Activated CD4-positive, alpha-beta T cell treated with anti-CD3 and anti-CD28 coated beads, Interleukin-2, amount 50 U/mL, for 48 hours (primary cell): ENCODE data around the gene ROBO1.
"Not testable (repeated sequence)": the region's sequence is repeated elsewhere in the genome, so short reads cannot be mapped to it uniquely, and the experiment has no call there.

Experiments
- DNase-seq, 2 experiments: peaks; one replicate each; pipeline ENCODE4 v3.0.0-alpha.2; 2020

Gene ROBO1

DNA sequence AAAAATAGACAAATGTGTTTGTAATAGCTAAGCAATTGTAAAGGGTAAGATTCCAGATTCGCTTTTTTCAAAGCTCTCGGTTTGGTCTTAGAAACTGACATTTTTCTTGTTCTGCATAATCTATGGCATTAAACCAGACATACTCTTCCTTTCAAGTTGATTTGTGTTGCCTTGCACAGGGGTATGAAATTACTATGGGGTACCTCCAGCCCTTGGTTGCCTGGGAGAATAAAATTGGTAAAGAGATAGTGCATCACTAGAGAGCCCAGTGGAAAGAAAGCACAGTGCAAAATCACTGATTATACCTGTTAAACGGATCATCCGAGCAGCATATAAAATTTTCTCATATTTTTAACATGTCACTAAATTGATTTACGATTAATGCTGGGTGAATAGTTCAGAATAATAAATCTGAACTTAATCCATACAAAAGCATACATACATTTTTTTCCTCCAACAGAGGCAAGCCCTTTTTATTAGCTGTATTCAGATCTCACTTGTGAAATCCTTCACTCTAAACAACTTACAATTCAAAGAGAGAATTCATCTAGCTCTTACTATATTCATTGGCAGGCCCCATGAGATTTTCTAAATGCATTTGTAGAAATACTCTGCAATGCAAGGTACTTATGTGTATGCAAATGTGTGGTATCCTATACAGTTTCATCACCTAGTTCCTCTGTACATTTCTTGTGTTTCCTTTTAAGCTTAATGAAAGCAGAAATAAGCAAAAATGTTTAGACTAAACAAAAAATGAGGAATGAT is 224.4 kb downstream of the ROBO1 start:
- DNase-seq = no peak

DNA sequence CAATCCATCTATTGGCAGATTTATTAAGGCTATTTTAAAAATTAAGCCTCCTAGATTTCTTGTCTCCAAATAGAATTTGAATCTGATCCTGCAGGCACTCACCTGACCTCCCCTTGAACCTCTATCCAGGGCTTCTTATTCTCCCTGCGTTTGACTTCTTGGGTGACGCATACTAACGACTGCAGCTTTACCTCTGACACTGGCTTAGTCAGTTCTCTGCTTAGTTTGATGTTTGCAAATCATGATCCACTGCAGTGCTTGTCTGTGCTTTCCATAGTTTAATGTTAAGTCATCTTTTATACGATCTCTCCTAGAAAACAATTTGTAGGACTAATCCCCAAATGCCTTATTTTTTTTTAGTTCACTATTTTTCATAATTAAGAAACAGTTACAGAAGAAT is 233.1 kb downstream of the ROBO1 start:
- no peak for DNase-seq

DNA sequence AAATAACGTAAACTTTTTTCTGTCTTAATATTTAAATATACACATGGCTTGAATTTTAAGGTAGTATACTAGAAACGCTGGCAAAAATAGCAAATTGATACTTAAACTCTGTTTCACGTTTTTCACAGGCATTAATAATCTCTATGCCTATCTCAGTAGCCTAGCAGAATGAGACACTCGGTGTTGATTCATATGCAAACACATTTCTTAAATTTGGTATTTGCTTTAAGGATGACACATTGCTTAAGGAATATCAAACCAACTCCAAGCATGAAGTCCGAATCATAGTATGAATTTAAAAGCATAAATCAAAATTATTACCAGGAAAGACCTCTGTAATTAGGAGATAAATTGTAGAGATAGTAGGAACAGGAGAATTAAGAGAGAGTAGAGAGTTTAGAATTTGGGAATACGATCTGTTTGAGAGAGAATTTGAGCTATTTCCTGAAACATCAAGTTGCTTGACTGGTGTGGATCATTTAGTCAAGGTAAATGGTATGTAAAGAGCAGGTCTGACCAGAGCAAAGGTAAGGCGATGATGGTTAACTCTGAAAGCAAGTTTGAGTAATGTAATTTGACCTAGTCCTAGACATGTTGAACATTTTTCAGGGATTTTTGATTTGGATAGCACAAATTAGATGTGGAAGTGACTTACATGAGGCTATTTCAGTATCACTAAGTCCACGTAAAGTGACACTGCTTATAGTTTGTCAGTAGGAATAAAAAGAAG is 236.1 kb downstream of the ROBO1 start:
- no peak for DNase-seq

GRCh38 chr3:79521221-79521848 is 246.5 kb downstream of the ROBO1 start:
- no peak for DNase-seq

DNA sequence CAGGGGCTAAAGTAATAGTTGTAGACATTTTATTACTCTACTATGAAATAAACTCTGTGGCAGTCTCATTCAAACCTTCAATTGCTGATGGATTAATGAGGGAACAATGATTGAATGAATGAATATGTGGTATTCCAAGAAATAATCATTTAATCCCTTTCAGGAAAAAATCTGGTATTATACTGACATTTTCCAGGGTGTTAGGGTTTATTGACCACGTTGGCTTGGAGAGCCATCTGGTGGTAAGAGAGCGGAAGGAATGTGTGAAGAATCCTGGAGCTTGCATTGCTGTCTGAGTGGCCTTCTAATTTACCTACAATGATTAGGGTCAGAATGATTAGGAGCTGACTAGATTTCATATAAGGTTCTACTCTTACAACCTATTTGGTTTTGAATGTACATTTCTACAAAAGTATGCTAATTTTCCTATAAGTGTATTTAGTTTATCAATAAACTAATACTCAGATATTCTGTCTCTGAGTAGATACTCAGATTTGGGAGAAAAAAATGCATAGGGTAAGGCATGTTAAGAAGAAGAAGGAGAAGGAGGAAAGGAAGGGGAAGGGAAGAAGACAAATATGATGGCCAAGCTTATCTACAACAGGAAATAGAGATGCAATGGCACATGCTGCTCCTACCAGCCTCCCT is 249.9 kb downstream of the ROBO1 start:
- no peak for DNase-seq

- DNase-seq = no peak
Measured at GRCh38 chr3:79516795-79517194, 251.0 kb downstream of the ROBO1 start.

- no peak for DNase-seq
Measured at GRCh38 chr3:79515072-79515471, 252.7 kb downstream of the ROBO1 start.

DNA sequence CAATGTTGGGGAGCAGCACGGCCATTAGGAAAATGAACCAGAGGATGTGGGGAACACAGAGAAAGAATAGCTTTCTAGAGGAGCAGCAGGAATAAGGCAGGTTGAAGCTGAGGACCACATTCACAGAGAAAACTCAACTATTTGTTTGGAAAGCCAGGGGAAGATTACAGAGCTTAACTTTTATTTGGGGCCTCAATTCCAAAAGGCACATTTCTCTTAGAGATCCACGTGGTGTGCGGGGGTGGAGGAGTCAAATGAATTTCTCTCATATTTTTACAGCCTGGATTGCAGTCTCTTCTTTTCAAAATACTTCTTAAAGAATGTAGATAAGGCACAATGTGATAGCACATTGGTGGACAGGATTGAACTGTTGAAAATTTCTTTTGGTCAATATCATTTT is 253.7 kb downstream of the ROBO1 start:
- no peak for DNase-seq

GRCh38 chr3:79506751-79507150 is 261.0 kb downstream of the ROBO1 start:
- no peak for DNase-seq

GRCh38 chr3:79502216-79502681 is 265.5 kb downstream of the ROBO1 start:
- not testable (repeated sequence) for DNase-seq

- no peak for DNase-seq
Measured at GRCh38 chr3:79497447-79498111, 270.2 kb downstream of the ROBO1 start.

DNA sequence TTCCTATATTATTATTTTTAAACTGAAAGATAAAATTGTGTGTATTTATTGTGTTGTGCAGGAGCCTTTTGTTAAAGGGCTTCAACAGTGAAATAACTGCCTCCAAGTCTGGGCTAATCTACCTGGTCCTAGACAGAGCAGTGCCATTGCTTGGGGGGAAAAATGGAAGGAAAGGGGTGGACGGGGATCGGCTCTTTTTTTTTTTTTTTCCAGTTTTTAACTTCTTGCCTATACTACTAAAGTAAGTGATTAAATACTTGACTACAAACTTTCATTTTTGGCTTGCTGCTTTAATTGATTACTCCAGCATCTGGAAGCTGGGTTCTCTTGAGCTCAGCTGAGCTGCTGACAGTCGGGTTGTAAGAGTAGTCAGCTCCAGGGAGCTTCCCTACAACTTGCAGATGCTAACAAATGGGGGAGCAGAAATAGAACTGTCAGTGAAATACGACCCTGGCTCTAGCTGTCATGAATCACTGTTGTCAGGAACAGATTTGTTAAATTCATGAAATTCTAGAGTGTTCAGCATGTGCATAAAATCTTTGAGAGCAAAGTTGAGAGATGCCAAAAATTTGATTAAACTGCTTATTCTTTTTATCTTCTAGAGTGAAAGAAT is 276.7 kb downstream of the ROBO1 start:
- DNase-seq = no peak

- no peak for DNase-seq
Measured at GRCh38 chr3:79490165-79491028, 277.4 kb downstream of the ROBO1 start.

GRCh38 chr3:79488407-79488806 is 279.4 kb downstream of the ROBO1 start:
- DNase-seq = no peak

DNA sequence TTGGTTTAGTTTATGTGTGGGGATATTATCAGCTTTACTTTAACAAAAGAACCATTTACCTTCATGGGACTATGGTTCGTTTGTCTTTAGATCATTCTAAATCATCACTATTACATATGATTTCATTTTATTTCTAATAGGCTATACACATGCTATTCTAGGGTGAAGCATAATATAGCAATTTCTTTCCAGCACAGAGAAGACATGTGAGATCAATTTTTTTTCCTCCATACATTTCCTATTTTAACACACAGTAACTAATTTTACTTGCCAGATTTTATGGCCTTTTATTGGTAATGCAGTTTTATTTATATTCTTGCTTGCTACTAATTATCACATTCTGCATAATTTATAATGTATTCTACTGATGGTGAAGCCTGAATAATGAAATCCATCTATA is 287.1 kb downstream of the ROBO1 start:
- DNase-seq = no peak

DNA sequence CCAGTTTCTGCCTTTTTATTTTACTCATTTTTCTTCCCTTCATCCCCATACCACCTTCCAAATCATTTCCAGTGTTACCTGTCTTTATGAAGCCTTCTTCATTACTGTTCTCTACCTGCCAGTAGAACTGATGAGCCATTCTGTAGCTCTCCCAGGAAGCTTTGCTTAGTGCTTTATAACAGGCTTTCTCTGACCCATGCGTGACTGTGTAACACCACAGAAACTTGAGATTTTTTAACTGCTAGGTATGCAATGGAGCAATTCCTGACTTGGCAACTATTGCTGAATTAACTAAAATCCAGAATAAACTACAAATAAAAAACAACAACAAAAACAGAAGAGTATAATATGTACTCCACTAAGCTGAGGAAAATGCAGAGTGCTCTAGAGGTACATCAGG is 289.2 kb downstream of the ROBO1 start:
- no peak for DNase-seq

DNA sequence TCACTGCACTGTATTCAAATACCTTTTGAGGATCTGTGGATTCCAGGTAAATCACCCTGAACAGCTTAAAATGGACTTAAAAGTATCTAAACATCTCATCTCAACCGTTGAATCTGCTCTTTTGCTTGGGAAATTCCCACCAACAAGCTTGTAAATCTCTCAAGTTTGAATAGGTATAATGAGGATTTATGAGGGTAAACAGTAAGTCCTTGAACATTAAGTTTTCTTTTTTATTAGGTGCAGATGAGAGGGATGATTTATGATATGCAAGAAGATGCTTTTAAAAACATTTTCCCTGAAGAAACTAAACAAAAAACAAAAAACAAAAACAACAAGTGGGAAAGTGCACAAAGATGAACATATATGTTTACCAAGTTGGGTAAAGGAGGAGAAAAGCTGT is 290.6 kb downstream of the ROBO1 start:
- DNase-seq = no peak

DNA sequence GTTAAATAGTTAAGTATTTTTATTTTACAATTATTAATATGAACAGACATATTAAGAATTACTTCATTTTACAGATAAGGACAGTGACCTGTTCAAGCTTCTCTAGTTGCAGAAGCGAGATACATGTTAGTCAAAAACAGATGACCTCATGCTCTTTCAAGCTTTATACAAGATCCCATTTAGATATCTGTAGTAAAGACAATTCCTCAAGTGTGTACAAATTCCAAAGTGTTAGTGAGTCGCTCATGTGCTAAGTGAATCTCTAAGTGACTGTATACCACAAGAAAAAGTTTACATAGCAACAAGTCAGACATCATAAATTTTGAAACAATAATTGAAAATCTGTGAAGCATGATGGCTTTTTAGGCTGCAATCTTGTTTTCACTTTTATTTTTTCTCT is 293.8 kb downstream of the ROBO1 start:
- DNase-seq = no peak

- DNase-seq = no peak
Measured at GRCh38 chr3:79467721-79468120, 300.1 kb downstream of the ROBO1 start.

DNA sequence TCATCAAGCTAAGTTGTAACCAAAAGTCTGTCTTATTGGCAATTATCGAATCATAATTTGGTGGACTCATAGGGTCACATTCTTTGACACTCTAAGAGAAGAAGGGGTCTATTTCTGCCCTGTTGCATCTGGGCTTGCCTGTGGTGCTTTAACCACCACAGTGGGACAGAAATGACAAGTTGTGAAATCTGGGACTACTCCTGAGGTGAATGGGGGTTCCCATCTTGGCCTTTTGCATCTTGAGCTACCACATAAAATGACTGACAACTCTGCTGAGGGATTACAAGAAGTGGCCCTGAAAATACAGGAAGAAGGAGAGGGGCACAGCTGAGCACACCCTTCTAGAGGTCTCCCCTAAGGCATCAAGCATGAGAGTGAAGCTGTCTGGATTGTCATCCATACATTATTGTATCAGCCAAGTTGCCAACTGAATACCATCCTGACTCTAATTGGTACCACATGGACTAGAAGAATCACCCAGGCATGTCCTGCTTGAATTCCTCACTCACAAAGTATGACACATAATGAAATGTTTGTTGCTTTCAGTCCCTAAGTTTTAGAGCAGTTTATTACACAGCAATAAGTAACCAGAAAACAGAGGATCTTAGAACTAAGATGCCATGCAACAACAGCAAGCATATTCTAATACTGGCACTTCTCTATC is 306.5 kb downstream of the ROBO1 start:
- no peak for DNase-seq

DNA sequence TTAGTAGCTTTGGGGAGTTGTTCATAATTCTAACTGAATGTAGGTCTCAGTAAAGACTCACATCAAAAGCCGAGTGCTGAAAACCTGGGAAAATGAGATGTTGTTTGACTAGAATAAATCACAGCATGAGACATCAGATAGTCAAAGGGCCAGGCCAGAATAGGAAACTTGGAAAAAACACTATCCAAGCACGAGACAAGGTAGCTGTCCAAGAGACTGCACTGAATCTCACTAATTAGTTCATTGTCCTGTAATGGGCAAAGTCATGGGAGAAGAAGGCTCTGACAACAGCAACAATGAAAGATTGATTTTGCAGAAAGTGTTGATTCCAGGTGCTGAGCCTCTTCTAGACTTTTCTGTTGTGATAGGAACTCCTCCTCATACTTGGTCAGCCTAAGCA is 314.2 kb downstream of the ROBO1 start:
- DNase-seq = no peak
